ENCODE measurements around the gene APOBEC3B.
"Not testable (repeated sequence)": the region's sequence is repeated elsewhere in the genome, so short reads cannot be mapped to it uniquely, and the experiment has no call there.

APOBEC3B gene

GRCh38 chr22:38964306-38964705, 17.8 kb upstream of the APOBEC3B start:
- DNase-seq (ENCODE audit: low read depth, low spot score) = no peak
- H3K4me3 ChIP-seq (ENCODE audit: low read length) = no peak overlapping the region

DNA sequence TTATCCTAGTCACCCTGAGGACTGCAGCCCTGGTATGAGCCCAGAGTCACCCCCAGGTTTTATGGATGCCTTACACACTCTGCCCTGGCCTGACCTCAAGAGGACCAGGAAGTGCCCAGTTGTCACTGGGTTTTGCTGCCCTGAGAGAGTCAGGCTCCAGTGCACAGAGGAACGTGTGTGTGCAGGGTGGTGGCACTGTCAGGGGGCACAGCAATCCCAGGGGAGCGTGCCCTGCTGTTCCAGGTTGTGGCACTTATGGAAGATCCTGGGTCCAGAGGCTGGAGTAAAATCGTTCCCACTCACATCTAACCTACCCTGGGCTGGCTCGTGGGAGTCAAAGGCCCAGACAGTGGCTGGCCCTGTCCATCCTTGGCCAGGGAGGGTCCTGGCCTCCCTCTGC, 17.2 kb upstream of the APOBEC3B start:
- DNase-seq (ENCODE audit: low read depth, low spot score) = no peak
- no peak overlapping the region for H3K4me3 ChIP-seq (ENCODE audit: low read length)

DNA sequence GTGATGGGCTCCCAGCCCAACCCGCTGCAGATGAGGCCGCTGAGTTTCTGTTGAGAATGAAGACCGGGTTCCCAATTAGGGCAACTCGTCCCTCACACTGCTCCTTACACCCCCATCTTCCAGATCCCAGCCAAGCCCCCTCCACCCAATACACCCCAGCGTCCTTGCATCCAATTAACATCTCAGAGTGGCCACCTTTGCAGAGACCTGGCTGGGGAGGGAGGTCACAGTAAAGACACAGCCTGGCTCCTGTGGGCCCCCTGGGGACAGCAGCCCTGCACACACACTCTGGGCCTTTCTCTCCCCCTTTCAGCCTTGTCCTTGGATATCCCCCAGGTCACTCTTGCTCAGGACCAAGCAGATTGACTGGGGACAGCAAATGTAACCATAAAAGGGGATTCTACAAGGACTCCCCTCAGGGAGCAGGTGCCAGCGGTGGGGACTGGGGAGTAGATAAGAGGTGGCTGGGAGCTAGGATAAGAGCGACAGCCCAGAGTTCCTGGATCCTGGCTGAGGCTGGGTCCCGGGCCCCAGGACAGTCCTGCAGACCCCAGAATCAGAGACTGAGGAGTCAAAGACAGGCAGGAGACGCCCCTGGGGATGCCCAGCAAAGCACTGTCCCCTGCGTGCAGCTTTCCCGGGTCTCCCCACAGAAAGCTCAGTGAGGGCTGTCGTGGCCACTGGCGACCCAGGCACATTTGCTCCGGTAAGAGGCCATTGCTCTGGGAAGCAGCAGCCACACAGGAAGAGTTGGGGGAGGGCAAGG, 16.4 kb upstream of the APOBEC3B start:
- H3K4me3 ChIP-seq (ENCODE audit: low read length) = no peak overlapping the region
- DNase-seq (ENCODE audit: low read depth, low spot score) = no peak

DNA sequence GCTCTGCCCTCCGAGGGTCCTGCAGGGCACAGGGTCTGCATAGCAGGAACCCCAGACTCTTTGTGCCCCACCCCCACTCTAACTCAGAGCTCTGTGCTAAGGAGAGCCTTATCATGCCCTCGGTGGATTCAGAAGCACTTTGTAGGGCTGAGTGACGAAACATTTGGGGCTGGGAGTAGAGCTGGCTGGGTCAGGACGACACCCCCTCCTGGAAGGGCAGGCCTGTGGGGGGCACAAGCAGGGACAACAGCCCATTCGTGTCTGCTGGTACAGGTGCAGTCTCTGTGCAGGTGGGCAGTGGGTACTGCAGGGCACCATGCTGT, 15.8 kb upstream of the APOBEC3B start:
- DNase-seq (ENCODE audit: low read depth, low spot score) = no peak
- H3K4me3 ChIP-seq (ENCODE audit: low read length) = no peak overlapping the region

GRCh38 chr22:38966942-38967341, 15.2 kb upstream of the APOBEC3B start:
- H3K4me3 ChIP-seq (ENCODE audit: low read length) = no peak overlapping the region
- DNase-seq (ENCODE audit: low read depth, low spot score) = no peak

DNA sequence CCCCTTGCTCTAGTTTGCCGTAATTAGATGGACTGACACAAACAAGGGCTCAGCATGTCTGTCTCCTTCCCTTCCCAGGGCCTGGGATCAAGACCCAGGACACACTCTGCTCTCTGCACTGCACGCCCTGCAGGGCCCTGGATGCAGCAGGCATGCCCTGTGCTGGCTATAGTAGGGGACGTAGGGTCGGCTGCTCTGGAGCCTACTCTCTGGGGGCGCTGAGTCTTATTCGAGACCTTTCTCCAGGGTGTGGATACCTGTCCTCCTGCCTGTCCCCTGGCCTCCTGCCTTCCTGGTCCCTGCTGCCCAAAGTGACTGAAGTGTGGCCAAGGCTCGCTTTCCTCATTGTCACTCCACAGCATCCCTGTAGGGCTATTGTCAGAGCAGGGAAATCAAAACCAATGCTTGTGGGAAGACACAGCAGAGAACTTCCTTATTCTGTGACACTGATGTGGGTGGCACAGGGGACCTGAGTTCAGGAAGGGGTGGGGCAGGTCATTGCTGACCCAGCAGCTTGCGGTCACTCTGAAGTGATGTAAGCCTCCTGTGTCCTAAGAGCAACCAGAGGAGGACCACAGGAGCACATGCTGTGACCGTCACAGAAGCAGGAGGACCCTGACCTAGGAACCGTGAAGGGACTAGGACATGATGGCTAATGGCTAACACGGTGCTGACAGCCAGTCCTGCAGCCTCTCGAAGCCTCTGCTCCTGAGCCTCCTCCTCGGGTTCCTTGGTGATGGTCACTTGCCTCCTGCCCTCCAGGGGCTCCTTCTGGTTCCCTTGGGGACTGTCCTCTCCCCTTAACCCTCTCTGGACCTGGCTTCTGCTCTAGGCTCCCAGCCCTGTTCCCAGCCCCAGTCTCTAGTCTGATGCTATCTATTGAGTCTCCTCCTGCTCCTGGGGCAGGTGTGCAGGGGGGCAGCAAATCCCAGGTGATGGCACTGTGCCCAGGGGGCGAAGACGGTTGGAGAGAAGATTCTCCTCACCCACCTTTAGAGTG, 14.4 kb upstream of the APOBEC3B start:
- no peak overlapping the region for H3K4me3 ChIP-seq (ENCODE audit: low read length)
- DNase-seq (ENCODE audit: low read depth, low spot score) = no peak

GRCh38 chr22:38968801-38969200, 13.3 kb upstream of the APOBEC3B start:
- H3K4me3 ChIP-seq (ENCODE audit: low read length) = no peak overlapping the region
- no peak for DNase-seq (ENCODE audit: low read depth, low spot score)

DNA sequence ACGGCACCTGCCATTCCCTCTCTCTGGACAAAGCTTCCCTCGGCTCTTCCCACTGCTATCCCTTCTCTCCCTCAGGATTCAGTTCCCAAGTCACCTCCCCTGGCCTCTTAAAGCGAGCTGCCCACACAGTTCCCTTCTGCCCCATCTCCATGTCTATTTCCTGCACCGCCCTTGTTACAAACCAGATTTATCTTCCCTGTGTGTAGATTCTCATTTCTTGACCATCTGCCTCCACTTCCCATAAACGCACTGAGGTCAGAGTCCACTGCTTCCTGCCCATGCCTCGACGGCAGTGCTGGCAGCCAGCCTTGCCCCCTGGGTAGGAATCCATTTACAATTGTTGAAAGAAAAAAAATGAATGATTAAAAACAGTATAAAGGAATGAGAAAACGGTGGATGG, 11.6 kb upstream of the APOBEC3B start:
- no peak for DNase-seq (ENCODE audit: low read depth, low spot score)
- no peak overlapping the region for H3K4me3 ChIP-seq (ENCODE audit: low read length)

DNA sequence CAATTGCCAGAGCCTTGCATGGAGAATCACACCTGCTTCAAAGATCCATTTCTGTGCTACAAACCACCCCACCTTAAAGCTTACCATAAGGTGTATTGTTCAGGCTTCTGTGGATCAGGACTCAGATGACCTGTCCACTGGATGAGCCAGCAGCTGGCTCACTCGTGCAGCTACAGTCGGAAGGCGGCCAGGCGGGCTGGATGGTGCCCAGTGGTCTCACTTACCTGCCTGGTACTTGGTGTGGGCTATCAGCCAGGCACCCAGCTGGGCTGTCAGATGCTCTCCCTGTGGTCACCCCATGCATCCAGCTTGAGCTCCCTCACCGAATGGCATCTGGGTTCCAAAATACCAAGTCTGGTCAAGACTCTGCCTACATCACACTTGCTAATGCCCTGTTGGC, 10.9 kb upstream of the APOBEC3B start:
- H3K4me3 ChIP-seq (ENCODE audit: low read length) = no peak overlapping the region
- DNase-seq (ENCODE audit: low read depth, low spot score) = no peak

DNA sequence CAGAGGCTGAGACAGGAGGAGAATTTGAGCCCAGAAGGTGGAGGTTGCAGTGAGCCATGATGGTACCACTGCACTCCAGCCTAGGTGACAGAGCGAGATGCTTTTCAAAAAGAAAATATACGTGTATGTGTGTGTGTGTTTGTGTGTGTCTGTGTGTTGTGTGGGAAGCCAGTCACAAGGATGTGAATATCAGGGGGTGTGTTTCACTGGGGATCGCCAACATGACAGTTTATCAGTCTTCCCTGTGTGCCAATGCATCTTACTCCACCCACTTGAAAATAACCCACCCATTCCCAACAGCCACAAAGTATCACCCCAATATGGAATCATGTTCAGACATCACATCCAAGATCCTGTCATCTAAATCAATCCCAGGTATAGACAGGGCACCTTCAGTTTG, 10.4 kb upstream of the APOBEC3B start:
- no peak overlapping the region for H3K4me3 ChIP-seq (ENCODE audit: low read length)
- DNase-seq (ENCODE audit: low read depth, low spot score) = no peak

DNA sequence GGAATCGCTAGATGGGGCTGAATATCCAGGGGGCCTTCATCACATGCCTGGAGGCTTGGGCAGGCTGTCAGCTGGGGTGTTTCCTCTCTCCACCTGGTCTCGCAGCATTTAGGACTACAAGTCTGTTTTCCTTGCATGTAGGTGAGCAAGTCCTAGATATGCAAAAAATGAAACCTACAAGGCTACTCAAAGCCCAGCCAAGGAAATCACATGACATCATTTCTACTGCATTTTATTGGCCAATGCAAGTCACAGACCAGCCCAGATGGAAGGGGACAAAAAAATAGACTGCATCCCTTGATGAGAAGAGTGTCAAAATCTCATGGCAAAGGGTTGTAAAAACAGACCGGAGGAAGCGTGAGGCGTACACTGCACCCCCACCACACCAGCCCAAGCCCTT, 9.6 kb upstream of the APOBEC3B start:
- DNase-seq (ENCODE audit: low read depth, low spot score) = no peak
- H3K4me3 ChIP-seq (ENCODE audit: low read length) = no peak overlapping the region

DNA sequence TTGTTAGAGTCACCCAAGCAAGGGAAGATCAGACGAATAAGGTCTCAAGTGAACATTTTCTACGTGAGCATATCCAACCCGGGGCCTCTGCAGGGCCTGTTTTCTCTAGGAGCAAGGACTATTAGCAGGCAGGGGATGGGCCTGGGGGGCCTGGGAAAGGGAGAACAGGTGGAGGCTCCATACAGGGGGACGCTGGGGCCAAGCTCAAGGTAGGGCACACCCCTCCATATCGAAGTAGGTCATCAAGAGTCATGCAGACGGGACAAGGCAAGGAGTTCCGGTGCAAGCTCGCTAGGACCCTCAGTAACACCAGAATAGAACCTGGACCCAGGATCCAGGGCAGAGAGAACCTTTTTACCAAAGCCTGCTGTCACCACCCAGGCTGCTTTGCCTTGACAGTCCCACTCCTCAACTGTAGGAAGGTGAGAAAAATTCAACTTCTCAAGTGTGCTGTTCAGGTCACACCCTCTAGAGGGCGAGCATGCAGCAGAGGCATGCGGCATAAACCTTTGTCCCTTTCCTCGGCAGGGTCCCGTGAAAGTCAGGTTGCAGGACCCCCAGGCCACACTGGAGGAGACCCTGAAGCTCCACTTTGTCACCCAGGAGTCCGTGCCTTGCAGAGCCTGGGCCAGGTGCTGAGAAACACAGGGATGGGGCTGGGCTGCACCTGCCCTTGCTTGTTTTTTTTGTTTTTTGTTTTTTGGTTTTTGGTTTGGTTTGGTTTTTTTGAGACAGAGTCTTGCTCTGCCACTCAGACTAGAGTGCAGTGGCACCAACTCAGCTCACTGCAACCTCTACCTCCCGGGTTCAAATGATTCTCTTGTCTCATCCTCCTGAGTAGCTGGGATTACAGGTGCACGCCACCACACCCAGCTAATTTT, 8.6 kb upstream of the APOBEC3B start:
- no peak overlapping the region for H3K4me3 ChIP-seq (ENCODE audit: low read length)
- DNase-seq (ENCODE audit: low read depth, low spot score) = peak; percentile 39

- H3K4me3 ChIP-seq (ENCODE audit: low read length) = no peak overlapping the region
- DNase-seq (ENCODE audit: low read depth, low spot score) = no peak
Observed at GRCh38 chr22:38974170-38974825, 7.8 kb upstream of the APOBEC3B start.

GRCh38 chr22:38974826-38975175, 7.3 kb upstream of the APOBEC3B start:
- no peak overlapping the region for H3K4me3 ChIP-seq (ENCODE audit: low read length)
- DNase-seq (ENCODE audit: low read depth, low spot score) = no peak

- not testable (repeated sequence) for DNase-seq (ENCODE audit: low read depth, low spot score); H3K4me3 ChIP-seq (ENCODE audit: low read length)
Observed at GRCh38 chr22:38977289-38977688, 4.9 kb upstream of the APOBEC3B start.

DNA sequence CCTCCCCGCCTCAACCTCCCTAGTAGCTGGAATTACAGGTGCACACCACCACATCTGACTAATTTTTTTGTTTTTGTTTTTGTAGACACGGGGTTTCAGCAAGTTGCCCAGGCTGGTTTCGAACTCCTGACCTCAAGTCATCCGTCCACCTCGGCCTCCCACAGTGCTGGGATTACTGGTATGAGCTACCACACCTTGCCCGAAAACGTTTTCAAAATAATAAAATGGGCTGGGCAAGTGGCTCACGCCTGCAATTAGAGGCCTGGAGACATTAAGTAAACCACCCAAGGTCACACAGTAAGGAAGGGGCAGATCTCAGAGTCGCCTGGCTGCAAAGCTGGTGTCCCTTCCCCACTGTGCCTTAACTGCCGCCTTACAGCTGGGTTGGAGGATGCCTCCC, 1.6 kb upstream of the APOBEC3B start:
- not testable (repeated sequence) for DNase-seq (ENCODE audit: low read depth, low spot score); H3K4me3 ChIP-seq (ENCODE audit: low read length)

GRCh38 chr22:38981005-38981991, 849 bp upstream of the APOBEC3B start:
- DNase-seq (ENCODE audit: low read depth, low spot score) = peak; percentile 16
- no peak overlapping the region for H3K4me3 ChIP-seq (ENCODE audit: low read length)

DNA sequence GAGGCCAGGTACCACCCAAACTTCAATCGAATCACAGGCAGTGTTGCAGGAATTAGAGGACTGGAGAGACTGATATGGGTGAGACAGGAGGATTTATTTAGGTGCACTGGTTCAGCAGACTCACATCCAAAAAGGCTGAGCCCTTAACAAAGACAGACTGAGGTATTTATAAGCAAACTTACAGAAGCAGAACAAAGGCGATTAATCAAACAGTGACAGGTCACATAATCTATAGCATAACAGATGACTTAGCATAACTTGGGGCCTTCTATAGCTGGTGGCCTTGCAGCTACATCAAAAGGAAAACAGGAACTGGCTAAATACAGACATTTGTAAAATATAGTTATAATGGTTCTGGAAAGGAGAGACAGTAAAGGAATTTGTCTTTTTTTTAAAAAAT, 2.1 kb downstream of the APOBEC3B start:
- no peak overlapping the region for H3K4me3 ChIP-seq (ENCODE audit: low read length)
- DNase-seq (ENCODE audit: low read depth, low spot score) = no peak
